Stimulated activated CD4-positive, alpha-beta T cell treated with anti-CD3 and anti-CD28 coated beads, Interleukin-1b, Interleukin-23, amount 100 ng/mL, for 1 hour (primary cell): ENCODE results near the gene NLGN1.
"Not testable (repeated sequence)": the region's sequence is repeated elsewhere in the genome, so short reads cannot be mapped to it uniquely, and the experiment has no call there.

Source experiments
- DNase-seq, 2 donors: peaks; one replicate each; pipeline ENCODE4 v3.0.0-alpha.2; 2020; ENCODE audit warnings: low read depth in 2 of 2

Gene NLGN1

GRCh38 chr3:174216946-174217718 is 819.6 kb downstream of the NLGN1 start:
- no peak for DNase-seq

GRCh38 chr3:174218016-174218415 is 820.5 kb downstream of the NLGN1 start:
- no peak for DNase-seq

- DNase-seq: no peak
Observed at GRCh38 chr3:174219738-174220137, 822.2 kb downstream of the NLGN1 start.

- DNase-seq: no peak
Observed at GRCh38 chr3:174220775-174221554, 823.4 kb downstream of the NLGN1 start.

DNA sequence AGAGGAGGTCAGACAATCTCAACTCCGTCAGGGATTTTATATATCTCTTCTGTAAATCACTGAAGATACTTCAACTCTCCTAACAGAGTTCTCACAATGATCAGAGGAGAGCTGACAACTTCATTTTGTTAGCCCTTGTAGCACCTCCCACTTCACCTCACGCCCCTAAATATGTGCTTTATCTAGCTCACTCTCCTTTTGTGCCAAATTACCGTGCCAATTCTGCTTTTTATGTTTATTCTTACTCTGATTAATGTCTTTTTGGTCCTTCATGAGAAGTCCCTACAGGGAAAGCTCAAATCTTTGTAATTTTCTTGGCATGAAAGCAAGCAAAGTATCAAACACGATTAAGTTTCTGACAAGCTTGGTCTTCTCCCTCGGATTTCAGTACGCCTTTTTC is 825.5 kb downstream of the NLGN1 start:
- DNase-seq: no peak

DNA sequence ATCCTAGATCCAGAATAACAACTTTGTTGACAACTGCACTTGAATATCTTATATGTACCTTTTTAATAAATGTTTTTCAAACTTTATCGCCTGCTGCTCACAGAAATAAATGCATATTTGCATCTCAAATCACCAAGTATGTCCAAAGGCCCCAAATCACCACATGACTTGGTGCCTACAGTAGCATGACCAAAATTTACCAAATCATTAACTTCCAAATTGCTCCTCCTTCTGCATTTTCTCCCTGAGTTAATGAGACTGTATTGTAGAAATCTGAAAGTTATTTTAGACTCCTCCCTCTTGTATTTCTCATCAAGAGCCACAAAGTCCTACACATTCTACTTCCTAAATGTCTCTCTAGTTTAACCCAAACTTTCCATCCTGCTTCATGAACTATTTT is 826.1 kb downstream of the NLGN1 start:
- DNase-seq: no peak

DNA sequence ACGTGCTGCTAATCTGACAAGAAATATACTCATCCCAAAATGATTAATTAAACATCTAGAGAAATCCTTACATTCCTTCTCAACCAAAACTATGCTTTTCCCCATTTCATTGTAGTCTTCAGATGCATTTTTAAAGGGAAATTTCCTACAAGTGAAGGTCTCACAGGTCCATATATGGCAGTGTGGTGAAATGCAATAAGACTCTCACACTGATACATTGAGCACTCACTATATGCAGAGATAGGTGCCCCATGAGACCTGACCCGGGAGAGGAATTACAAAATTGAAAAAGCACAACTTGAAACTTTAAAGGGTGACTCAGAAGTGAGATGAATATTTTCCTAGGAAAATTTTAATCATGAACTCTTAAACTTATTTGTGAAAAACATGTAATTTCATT is 832.4 kb downstream of the NLGN1 start:
- no peak for DNase-seq

DNA sequence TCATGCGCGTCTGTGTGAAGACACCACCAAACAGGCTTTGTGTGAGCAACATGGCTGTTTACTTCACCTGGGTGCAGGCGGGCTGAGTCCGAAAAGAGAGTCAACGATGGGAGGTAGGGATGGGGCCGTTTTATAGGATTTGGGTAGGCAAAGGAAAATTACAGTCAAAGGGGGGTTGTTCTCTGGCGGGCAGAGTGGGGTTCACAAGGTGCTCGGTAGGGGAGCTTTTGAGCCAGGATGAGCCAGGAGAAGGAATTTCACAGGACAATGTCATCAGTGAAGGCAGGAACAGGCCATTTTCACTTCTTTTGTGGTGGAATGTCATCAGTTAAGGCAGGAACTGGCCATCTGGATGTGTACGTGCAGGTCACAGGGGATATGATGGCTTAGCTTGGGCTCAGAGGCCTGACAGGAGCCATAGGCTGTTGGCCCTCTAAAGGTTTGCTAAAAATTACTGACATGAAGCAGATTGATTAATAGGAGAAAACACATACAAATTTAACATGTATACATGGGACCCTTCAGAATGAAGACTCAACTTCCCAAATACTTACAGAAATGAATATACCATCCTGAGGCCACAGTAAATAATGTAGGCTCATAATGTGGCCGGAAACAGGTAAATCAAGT is 834.6 kb downstream of the NLGN1 start:
- not testable (repeated sequence) for DNase-seq

DNA sequence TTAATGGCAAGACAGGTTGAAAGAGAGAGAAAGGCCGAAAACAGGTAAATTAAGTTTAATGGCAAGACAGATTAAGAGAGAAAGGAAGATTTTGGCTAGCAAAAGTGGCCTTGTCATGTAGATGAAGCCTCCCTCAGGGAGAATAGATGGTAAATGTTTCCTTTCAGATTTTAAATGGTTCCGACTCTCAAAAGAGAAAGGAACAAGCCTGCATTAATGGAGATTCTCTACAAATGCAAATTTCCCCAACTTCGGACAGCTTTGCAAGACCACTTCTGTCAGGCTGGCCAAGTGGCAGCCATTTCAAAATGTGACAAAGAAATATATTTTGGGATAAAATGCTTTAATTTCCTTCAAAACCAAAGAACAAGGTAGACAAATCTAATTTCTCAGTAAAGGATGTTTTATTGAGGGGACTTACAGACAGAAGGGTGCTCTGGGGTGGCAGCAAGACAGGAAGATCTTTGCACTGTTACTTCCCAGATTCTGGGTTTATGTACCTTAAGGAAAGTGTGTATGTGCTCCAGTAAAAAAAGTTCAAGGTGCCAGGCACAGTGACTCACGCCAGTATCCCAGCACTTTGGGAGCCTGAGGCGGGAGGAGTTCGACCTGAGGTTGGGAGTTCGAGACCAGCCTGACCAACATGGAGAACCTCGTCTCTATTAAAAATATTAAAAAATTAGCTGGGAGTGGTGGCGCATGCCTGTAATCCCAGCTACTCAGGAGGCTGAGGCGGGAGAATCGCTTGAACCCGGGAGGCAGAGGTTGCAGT is 835.3 kb downstream of the NLGN1 start:
- DNase-seq: no peak

GRCh38 chr3:174233511-174233910 is 836.0 kb downstream of the NLGN1 start:
- no peak for DNase-seq

DNA sequence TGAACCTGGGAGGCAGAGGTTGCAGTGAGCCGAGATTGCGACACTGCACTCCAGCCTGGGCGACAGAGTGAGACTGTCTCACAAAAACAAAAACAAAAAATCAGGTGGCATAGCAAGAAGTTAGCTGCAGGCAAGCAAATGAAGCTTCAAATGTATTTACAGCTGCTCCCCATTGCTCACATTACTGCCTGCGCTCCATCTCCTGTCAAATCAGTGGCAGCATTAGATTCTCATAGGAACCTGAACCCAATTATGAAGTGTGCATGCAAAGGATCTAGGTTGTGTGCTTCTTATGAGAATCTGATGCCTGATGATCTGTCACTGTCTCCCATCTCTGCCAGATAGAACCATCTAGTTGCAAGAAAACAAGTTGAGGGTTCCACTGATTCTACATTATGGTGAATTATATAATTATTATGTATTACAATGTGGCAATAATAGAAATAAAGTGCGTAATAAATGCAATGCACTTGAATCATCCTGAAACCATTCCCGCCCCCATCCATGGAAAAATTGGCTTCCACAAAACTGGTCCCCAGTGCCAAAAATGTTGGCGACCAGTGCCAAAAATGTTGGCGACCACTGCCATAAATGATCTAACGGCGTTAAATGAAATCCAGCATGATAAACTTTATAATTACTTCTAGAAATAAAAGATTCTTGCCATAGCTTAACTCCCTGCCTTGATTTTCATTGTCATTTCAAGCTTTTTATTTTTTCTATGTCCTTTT is 844.9 kb downstream of the NLGN1 start:
- DNase-seq: no peak

- DNase-seq: no peak
Observed at GRCh38 chr3:174243171-174243570, 845.6 kb downstream of the NLGN1 start.

- no peak for DNase-seq
Observed at GRCh38 chr3:174247687-174248152, 850.2 kb downstream of the NLGN1 start.

DNA sequence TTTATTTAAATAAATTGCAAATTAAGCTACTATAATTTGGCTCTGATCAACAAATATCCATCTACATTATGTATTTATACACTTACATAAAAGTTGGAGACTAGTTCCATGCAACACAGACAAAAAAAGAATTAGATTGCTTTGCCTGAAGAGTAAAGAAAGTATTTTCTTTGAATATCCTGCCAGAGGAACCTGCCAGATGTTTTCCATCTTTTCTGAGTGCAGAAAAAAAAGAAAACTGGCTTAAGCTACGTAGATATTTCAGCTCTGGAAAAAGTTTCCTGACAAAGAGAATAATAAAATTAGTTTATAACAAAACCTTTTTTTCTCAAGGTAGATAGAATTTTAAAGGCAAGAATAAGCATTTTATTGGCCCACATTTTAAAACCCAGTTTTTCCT is 854.1 kb downstream of the NLGN1 start:
- DNase-seq: no peak

- DNase-seq: no peak
Observed at GRCh38 chr3:174253196-174253823, 855.8 kb downstream of the NLGN1 start.

- no peak for DNase-seq
Observed at GRCh38 chr3:174253940-174254339, 856.4 kb downstream of the NLGN1 start.

- no peak for DNase-seq
Observed at GRCh38 chr3:174255454-174255853, 857.9 kb downstream of the NLGN1 start.

GRCh38 chr3:174266476-174266875 is 868.9 kb downstream of the NLGN1 start:
- no peak for DNase-seq

- DNase-seq: no peak
Observed at GRCh38 chr3:174268061-174268460, 870.5 kb downstream of the NLGN1 start.

DNA sequence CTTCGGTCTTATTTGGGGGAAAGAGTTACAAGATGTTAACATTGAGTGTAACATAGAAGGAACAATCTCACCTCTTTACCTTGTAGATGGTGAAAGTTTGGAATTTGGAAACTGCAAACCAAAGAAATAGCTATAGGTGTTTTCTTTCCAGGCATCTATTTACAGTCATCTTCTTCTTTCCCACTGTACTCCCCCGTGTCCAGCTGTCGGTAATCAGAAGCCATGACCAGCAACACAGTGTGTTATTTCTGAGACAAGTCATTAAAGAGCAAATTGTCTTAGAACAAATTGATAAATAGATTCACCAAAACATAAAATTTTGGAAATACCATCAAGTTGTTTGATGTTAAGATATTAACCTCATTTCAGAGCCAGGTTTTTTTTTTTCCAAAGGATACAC is 871.0 kb downstream of the NLGN1 start:
- no peak for DNase-seq

DNA sequence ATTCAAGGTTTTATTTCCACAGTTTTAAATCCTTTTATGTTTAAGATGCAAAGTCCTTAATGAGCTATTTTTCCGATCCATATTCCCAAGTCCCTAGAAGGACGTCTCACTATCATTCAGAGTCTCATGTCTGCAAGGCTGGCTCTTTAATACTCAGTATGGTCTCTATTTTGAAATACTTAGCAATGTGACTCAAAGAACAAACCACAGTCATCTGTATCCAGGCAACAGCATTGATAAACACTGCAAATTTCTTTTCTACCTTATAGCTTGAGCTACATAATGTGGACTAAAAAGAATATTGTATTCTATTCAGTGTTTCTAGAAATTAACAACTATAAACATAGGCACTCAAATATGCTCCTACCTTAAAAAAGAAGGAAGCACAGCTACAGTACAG is 873.3 kb downstream of the NLGN1 start:
- no peak for DNase-seq
